ENCODE results near the gene ARFIP2. TPM values are rescaled to one million over a fixed set of nuclear protein-coding genes. Genes with fewer than 3 reads are reported as not detected.

ARFIP2 gene
- polyA plus RNA-seq, 1 of the 3 experiments (the other 2 are of a cell fraction), result 128 TPM

DNA sequence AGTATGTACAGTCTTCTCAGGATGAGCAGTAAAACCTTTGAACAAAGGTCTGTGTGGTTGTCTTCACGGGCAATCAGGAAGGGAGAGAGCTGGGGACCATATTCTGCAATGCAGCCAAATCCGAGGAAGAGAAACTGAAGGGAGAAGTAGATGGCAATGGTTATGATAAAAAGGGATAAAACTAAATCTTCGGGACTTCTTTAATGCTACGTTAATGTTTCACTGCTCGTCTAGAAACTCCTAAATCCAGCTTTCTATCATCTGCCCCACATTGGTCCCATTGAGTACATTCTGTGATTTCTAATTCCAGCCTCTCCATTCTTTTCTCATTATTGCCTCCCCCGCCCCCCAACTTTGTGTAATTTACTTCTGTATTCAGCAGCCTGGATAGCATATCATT lies 1.9 kb upstream of the ARFIP2 start:
- Histone ChIP-seq H3K9ac (no peak overlapping the region), H3K4me1 (ENCODE audit: control insufficient read depth in 1 of 2, insufficient read depth in 2 of 2, low read depth in 1 of 2, low read length in 1 of 2) (peaks cover 12 to 21% of the 10 kb centered on the region in 2 experiments), H3K4me3 (ENCODE audit: low read depth in 2 of 2, low read length in 1 of 2) (no peak overlapping the region), H3K79me2 (ENCODE audit: insufficient read depth) (peaks cover 79% of the 10 kb centered on the region), H3F3A (replicated peaks; ENCODE audit: insufficient read depth) (peaks cover 10% of the 10 kb centered on the region), H3K9me2 (no peaks in the 10 kb centered on the region), H3K27ac (ENCODE audit: low read depth in 2 of 2, low read length in 1 of 2) (no peak overlapping the region), H4K20me1 (ENCODE audit: insufficient read depth) (peaks cover 6% of the 10 kb centered on the region; the same call in 1 of the 2 replicates), H2AFZ (ENCODE audit: low read depth) (no peak overlapping the region), H3K9me3 (no peaks in the 10 kb centered on the region), H3K27me3 (ENCODE audit: insufficient read depth) (no peaks in the 10 kb centered on the region), H3K4me2 (peak overlapping the region; percentile 99; the same call in 1 of the 2 replicates), H3K36me3 (replicated peaks in 1 of 2; ENCODE audit: control insufficient read depth in 1 of 2, insufficient read depth in 2 of 2, low read length in 1 of 2) (peaks cover 43 to 70% of the 10 kb centered on the region in 2 experiments)
- WGBS (ENCODE audit: low lambda C conversion rate), result 93% methylated on average over 6 of the region's 6 CpGs
- no peak for DNase-seq
- no peak for TF ChIP-seq GABPA (IDR thresholded peaks at IDR 0.05; ENCODE audit: low read depth)
- TF ChIP-seq POLR2AphosphoS5 (IDR thresholded peaks at IDR 0.05; ENCODE audit: low read depth, low read length), result no peak
- no peak for TF ChIP-seq TEAD4 (IDR thresholded peaks at IDR 0.05; ENCODE audit: borderline replicate concordance, insufficient read depth)
- no peak for TF ChIP-seq GATA2 (CRISPR knock-in tag; IDR thresholded peaks at IDR 0.05)
- TF ChIP-seq SMC3 (IDR thresholded peaks at IDR 0.05; ENCODE audit: low read depth, low read length), result no peak
- TF ChIP-seq USF2 (IDR thresholded peaks at IDR 0.05; ENCODE audit: borderline replicate concordance, low read depth, low read length), result no peak
- POLR2A ChIA-PET, result interaction anchor here (1.6 kb wide), 1 partner anchor 9 kb away, joined by 4 read pairs; the partner anchor contains the start of gene TRIM3
- CTCF ChIA-PET, result interaction anchor here (0.7 to 2.1 kb wide), 4 partner anchors 15 to 232 kb away, joined by 3 to 7 read pairs (median 4); partner anchors contain the start of genes DNHD1 and MRPL17

- no peak for TF ChIP-seq RXRA (IDR thresholded peaks at IDR 0.05; ENCODE audit: borderline replicate concordance, low read depth)
- TF ChIP-seq FOXJ3 (CRISPR knock-in tag; IDR thresholded peaks at IDR 0.05), result no peak
- no peak for TF ChIP-seq CTCF (IDR thresholded peaks at IDR 0.05)
- TF ChIP-seq, protein P1, sequence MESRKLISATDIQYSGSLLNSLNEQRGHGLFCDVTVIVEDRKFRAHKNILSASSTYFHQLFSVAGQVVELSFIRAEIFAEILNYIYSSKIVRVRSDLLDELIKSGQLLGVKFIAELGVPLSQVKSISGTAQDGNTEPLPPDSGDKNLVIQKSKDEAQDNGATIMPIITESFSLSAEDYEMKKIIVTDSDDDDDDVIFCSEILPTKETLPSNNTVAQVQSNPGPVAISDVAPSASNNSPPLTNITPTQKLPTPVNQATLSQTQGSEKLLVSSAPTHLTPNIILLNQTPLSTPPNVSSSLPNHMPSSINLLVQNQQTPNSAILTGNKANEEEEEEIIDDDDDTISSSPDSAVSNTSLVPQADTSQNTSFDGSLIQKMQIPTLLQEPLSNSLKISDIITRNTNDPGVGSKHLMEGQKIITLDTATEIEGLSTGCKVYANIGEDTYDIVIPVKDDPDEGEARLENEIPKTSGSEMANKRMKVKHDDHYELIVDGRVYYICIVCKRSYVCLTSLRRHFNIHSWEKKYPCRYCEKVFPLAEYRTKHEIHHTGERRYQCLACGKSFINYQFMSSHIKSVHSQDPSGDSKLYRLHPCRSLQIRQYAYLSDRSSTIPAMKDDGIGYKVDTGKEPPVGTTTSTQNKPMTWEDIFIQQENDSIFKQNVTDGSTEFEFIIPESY (IDR thresholded peaks at IDR 0.05; ENCODE audit: borderline replicate concordance, low read depth), result no peak
- TF ChIP-seq RAD21 (IDR thresholded peaks at IDR 0.05; ENCODE audit: low read length), result no peak
- no peak for TF ChIP-seq EZH2phosphoT487 (IDR thresholded peaks at IDR 0.05; ENCODE audit: borderline replicate concordance, low read depth)
- no peak for TF ChIP-seq TEAD4 (IDR thresholded peaks at IDR 0.05; ENCODE audit: borderline replicate concordance, insufficient read depth)
- no peak for TF ChIP-seq RCOR1 (IDR thresholded peaks at IDR 0.05; ENCODE audit: low read length)
- Histone ChIP-seq H3K27ac (ENCODE audit: low read depth in 2 of 2, low read length in 1 of 2) (peak overlapping the region in 1 of 2 experiments; percentile 84; a peak in 1 of 4 replicates), H3K4me2 (peak overlapping the region; percentile 99), H2AFZ (ENCODE audit: low read depth) (no peak overlapping the region), H3K36me3 (replicated peaks in 1 of 2; ENCODE audit: control insufficient read depth in 1 of 2, insufficient read depth in 2 of 2, low read length in 1 of 2) (peaks cover 43 to 71% of the 10 kb centered on the region in 2 experiments), H3K4me3 (ENCODE audit: low read depth in 2 of 2, low read length in 1 of 2) (peak overlapping the region; percentile 89 to 100), H4K20me1 (ENCODE audit: insufficient read depth) (peaks cover 6% of the 10 kb centered on the region; the same call in 1 of the 2 replicates), H3K4me1 (ENCODE audit: control insufficient read depth in 1 of 2, insufficient read depth in 2 of 2, low read depth in 1 of 2, low read length in 1 of 2) (peaks cover 12 to 21% of the 10 kb centered on the region in 2 experiments), H3K9ac (peak overlapping the region; percentile 96), H3F3A (replicated peaks; ENCODE audit: insufficient read depth) (peaks cover 10% of the 10 kb centered on the region), H3K27me3 (ENCODE audit: insufficient read depth) (no peaks in the 10 kb centered on the region), H3K79me2 (ENCODE audit: insufficient read depth) (peaks cover 79% of the 10 kb centered on the region), H3K9me2 (no peaks in the 10 kb centered on the region), H3K9me3 (no peaks in the 10 kb centered on the region)
- ChIA-PET POLR2A (interaction anchor here (1.2 to 1.6 kb wide), 3 partner anchors 8 to 15 kb away, joined by 4 to 9 read pairs (median 4); partner anchors contain the start of genes DNHD1 and TRIM3), CTCF (interaction anchor here (1.0 to 2.1 kb wide), 9 partner anchors 15 to 231 kb away, joined by 3 to 8 read pairs (median 4); partner anchors contain the start of genes DNHD1 and MRPL17)
- DNase-seq, result no peak
- WGBS (ENCODE audit: low lambda C conversion rate), result 54% methylated on average over 4 of the region's 4 CpGs
These were observed 1.3 kb upstream of the ARFIP2 start for GRCh38 chr11:6482441-6482840.
